Vagina (tissue), 2 donors: ENCODE results near the gene B4GALNT4.

ENCODE experiments used
- CTCF ChIP-seq, 3 experiments: fragments of 450-650 bp in 2 of 3; fragments of 200-600 bp in 1 of 3; sonication (generic) in 1 of 3; IDR thresholded peaks; one replicate each; pipeline ENCODE4 v1.5.1; 2017 to 2019; ENCODE audit warnings: antibody characterized with exemption in 3 of 3, mild to moderate bottlenecking in 2 of 3, moderate library complexity in 2 of 3
- POLR2A ChIP-seq, 2 donors: fragments of 450-650 bp; IDR thresholded peaks; one replicate each; pipeline ENCODE4 v1.6.1; 2017; ENCODE audit warnings: antibody characterized with exemption in 2 of 2, mild to moderate bottlenecking in 2 of 2, moderate library complexity in 2 of 2

DNA sequence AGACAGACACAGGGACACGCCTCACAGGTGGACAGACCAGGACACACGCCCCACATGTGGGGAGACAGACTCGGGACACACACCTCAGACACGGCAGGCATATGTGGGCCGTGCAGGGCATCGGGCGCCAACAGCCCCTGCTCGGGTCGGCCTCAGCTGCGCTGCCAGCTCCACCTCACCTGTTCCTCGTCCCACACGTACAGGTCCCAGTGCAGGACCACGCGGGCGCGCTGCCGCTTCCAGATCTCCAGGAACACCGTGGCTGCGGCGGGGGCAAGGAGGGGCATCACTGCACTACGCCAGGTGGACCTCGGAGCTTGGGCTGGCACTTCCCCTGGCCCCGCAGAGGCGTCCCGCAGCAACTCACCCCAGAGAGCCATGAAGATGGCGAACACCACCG lies 60.1 kb downstream of the B4GALNT4 start:
- TF ChIP-seq POLR2A (IDR thresholded peaks at IDR 0.05) (no peak), CTCF (IDR thresholded peaks at IDR 0.05) (no peak)
